PC-3 (cell line): Measurements from ENCODE around the gene LCN6. TPM values are rescaled to one million over a fixed set of nuclear protein-coding genes. Genes with fewer than 3 reads are reported as not detected.
"Not testable (repeated sequence)": the region's sequence is repeated elsewhere in the genome, so short reads cannot be mapped to it uniquely, and the experiment has no call there.

Experiments
- ATAC-seq: fragments of 200-7000 bp; cut with Tn5 transposase; 2 replicates; pipeline ENCODE4 v1.9.1; 2020; ENCODE audit warnings: mild to moderate bottlenecking, moderate library complexity
- BruUV-seq: library from RNA; stranded (reverse); fragments of 400-500 nt; replicated peaks from 2 replicates; lab custom pipeline; 2021; lab: Mats Ljungman, UMichigan
- CTCF ChIA-PET: fragments of 300-600 bp; sonication (Branson Sonifier 250); formaldehyde crosslinking; loops from one replicate; lab custom pipeline; 2022; ENCODE audit warnings: antibody characterized with exemption; lab: Charles Lee
- POLR2A ChIA-PET: fragments of 300-600 bp; sonication (Branson Sonifier 250); formaldehyde crosslinking; loops from one replicate; lab custom pipeline; 2022; ENCODE audit warnings: antibody characterized with exemption; ENCODE audit not compliant: unreplicated experiment; lab: Charles Lee
- DNase-seq: peaks from one replicate; pipeline ENCODE4 v3.0.0-alpha.2; 2015
- H2AFZ ChIP-seq: fragments of 300-600 bp; sonication (generic); 2 replicates; pipeline ENCODE4 v1.6.0; 2016; ENCODE audit warnings: antibody characterized with exemption, low read length
- H3F3A ChIP-seq: fragments of 300-600 bp; sonication (generic); one replicate; pipeline ENCODE4 v1.6.0; 2017; ENCODE audit warnings: antibody characterized with exemption, low read length, control low read depth, mild to moderate bottlenecking; ENCODE audit not compliant: unreplicated experiment
- H3K27ac ChIP-seq: fragments of 300-600 bp; sonication (generic); 2 replicates; pipeline ENCODE4 v1.5.1; 2016; ENCODE audit warnings: mild to moderate bottlenecking, low read length
- H3K27me3 ChIP-seq: fragments of 300-600 bp; sonication (generic); 2 replicates; pipeline ENCODE4 v1.6.1; 2016; ENCODE audit warnings: low read length, mixed read lengths
- H3K36me3 ChIP-seq: fragments of 300-600 bp; sonication (generic); 2 replicates; pipeline ENCODE4 v1.6.1; 2016; ENCODE audit warnings: low read depth, mixed run types, low read length, mixed read lengths
- H3K4me1 ChIP-seq: fragments of 300-600 bp; sonication (generic); 2 replicates; pipeline ENCODE4 v1.5.1; 2016; ENCODE audit warnings: low read length; ENCODE audit not compliant: insufficient read depth
- H3K4me2 ChIP-seq: fragments of 300-600 bp; sonication (generic); 2 replicates; pipeline ENCODE4 v1.6.0; 2016; ENCODE audit warnings: low read length
- H3K4me3 ChIP-seq: fragments of 300-600 bp; sonication (generic); 2 replicates; pipeline ENCODE4 v1.5.1; 2016; ENCODE audit warnings: mild to moderate bottlenecking, low read length, mixed read lengths
- H3K79me2 ChIP-seq: fragments of 300-600 bp; sonication (generic); 2 replicates; pipeline ENCODE4 v1.6.1; 2017; ENCODE audit warnings: low read length, mixed read lengths
- H3K9ac ChIP-seq: fragments of 300-600 bp; sonication (generic); 2 replicates; pipeline ENCODE4 v1.6.0; 2016; ENCODE audit warnings: mild to moderate bottlenecking, low read length
- H3K9me2 ChIP-seq: fragments of 300-600 bp; sonication (generic); replicated peaks from 2 replicates; pipeline ENCODE4 v1.6.1; 2016; ENCODE audit warnings: mixed run types, low read length, mixed read lengths
- H3K9me3 ChIP-seq: fragments of 300-600 bp; sonication (generic); 2 replicates; pipeline ENCODE4 v1.6.1; 2016; ENCODE audit warnings: low read length, mixed read lengths
- H4K20me1 ChIP-seq: fragments of 300-600 bp; sonication (generic); 2 replicates; pipeline ENCODE4 v1.6.1; 2016; ENCODE audit warnings: low read length, mixed read lengths
- CTCF ChIP-seq: fragments of 300-600 bp; sonication (generic); conservative IDR thresholded peaks from 2 replicates; pipeline ENCODE4 v1.5.1; 2017; ENCODE audit warnings: antibody characterized with exemption, low read depth, mild to moderate bottlenecking, low read length
- EZH2 ChIP-seq: fragments of 300-600 bp; sonication (generic); IDR thresholded peaks from one replicate; pipeline ENCODE4 v1.6.1; 2017; ENCODE audit warnings: antibody characterized with exemption, mild to moderate bottlenecking, low read length; ENCODE audit not compliant: unreplicated experiment
- EZH2phosphoT487 ChIP-seq: fragments of 300-600 bp; sonication (generic); IDR thresholded peaks from 2 replicates; pipeline ENCODE4 v1.6.1; 2018; ENCODE audit warnings: mild to moderate bottlenecking, antibody characterized with exemption, low read length, borderline replicate concordance
- intact Hi-C: fragments of 100-400 bp; cut with micrococcal nuclease; formaldehyde crosslinking; loops from 2 replicates; pipeline ENCODE4 v1.9.0; 2023
- total RNA-seq: library from RNA; depleted of rRNA; stranded (reverse); fragments of >200 nt; gene quantifications from 2 replicates; pipeline ENCODE4 v1.2.3, GENCODE V29; 2014

The LCN6 gene
- total RNA-seq, 1 experiment from 2014 or later: not detected

GRCh38 chr9:136712690-136713544 is 35.4 kb downstream of the LCN6 start:
- intact Hi-C loops: no loop called here
- H3K9me3 ChIP-seq: no peaks in the 10 kb centered on the region
- ChIA-PET CTCF (no interaction called here), POLR2A (no interaction called here)
- no peaks in the 10 kb centered on the region for H3K79me2 ChIP-seq
- no peaks in the 10 kb centered on the region for H3K27me3 ChIP-seq
- H3K36me3 ChIP-seq: no peaks in the 10 kb centered on the region
- peak overlapping the region; percentile 90 for H3K4me2 ChIP-seq
- TF ChIP-seq EZH2 (no peak), CTCF (no peak), EZH2phosphoT487 (no peak)
- ATAC-seq: 0 out of 2 replicates have a peak, but pooled peaks have one; percentile 8
- H2AFZ ChIP-seq: 0 out of 2 replicates have a peak overlapping the region, but pooled peaks have one; percentile 10
- peak overlapping the region; percentile 70 for H3K4me3 ChIP-seq
- no TSS peak for BruUV-seq
- H4K20me1 ChIP-seq: no peaks in the 10 kb centered on the region
- no peaks in the 10 kb centered on the region for H3F3A ChIP-seq
- peak overlapping the region; percentile 53 for H3K9ac ChIP-seq
- no peak overlapping the region for H3K27ac ChIP-seq
- H3K4me1 ChIP-seq: no peaks in the 10 kb centered on the region; the same call in 1 of the 2 replicates
- DNase-seq: no peak
- H3K9me2 ChIP-seq: no peaks in the 10 kb centered on the region

GRCh38 chr9:136711751-136712689 is 36.3 kb downstream of the LCN6 start, which contains the start of gene DIPK1B:
DIPK1B (plus strand) TSS chr9:136712572; CDS start chr9:136712666, 94 bp downstream.
- Histone ChIP-seq H2AFZ (peak within 1 kb of the TSS; percentile 79), H3K9ac (peak within 1 kb of the TSS; percentile 53), H3K4me2 (peak within 1 kb of the TSS; percentile 90), H3K79me2 (no peaks in the 10 kb centered on the region), H3K9me2 (no peaks in the 10 kb centered on the region), H3K9me3 (no peaks in the 10 kb centered on the region), H3K36me3 (no peaks in the 10 kb centered on the region), H3F3A (no peaks in the 10 kb centered on the region), H3K4me1 (no peaks in the 10 kb centered on the region; the same call in 1 of the 2 replicates), H3K27me3 (no peaks in the 10 kb centered on the region), H3K4me3 (peak within 1 kb of the TSS; percentile 70), H4K20me1 (no peaks in the 10 kb centered on the region), H3K27ac (no peak within 1 kb of the TSS)
- ChIA-PET POLR2A (no interaction called here), CTCF (no interaction called here)
- ATAC-seq: peak; percentile 33
- BruUV-seq: no TSS peak
- no peak for TF ChIP-seq CTCF
- no peak for TF ChIP-seq EZH2
- no peak for TF ChIP-seq EZH2phosphoT487
- DNase-seq: no peak
- intact Hi-C loops: no loop called here

- CTCF ChIA-PET, H3K4me3 ChIP-seq, H3K4me2 ChIP-seq, H3K36me3 ChIP-seq, ATAC-seq, BruUV-seq, H3K27ac ChIP-seq, H3K79me2 ChIP-seq, H2AFZ ChIP-seq, H3F3A ChIP-seq, H3K9ac ChIP-seq, intact Hi-C loops, POLR2A ChIA-PET, H3K9me2 ChIP-seq, H4K20me1 ChIP-seq, H3K27me3 ChIP-seq, H3K4me1 ChIP-seq, H3K9me3 ChIP-seq: not testable (repeated sequence)
- peak; percentile 51 for DNase-seq
Measured at GRCh38 chr9:136711219-136711648, 37.1 kb downstream of the LCN6 start.
